ENCODE measurements around the gene ELL.
A peak's percentile ranks its signal among the peaks of the same experiment; 100 is the strongest.
"Not testable (repeated sequence)": the region's sequence is repeated elsewhere in the genome, so short reads cannot be mapped to it uniquely, and the experiment has no call there.

ELL gene

GRCh38 chr19:18541258-18541991 lies 19.6 kb upstream of the ELL start:
- no peak for FAIRE-seq
- TF ChIP-seq POLR2A (IDR thresholded peaks at IDR 0.05; ENCODE audit: low read depth, low read length): no peak
- DNase-seq (ENCODE audit: insufficient read length, low spot score): no peak

- FAIRE-seq; DNase-seq (ENCODE audit: insufficient read length, low spot score): not testable (repeated sequence)
Measured at GRCh38 chr19:18540200-18540599, 18.3 kb upstream of the ELL start.

- no peak for TF ChIP-seq POLR2A (IDR thresholded peaks at IDR 0.05; ENCODE audit: low read depth, low read length)
- no peak for DNase-seq (ENCODE audit: insufficient read length, low spot score)
- no peak for FAIRE-seq
Measured at GRCh38 chr19:18539372-18539771, 17.5 kb upstream of the ELL start.

GRCh38 chr19:18538115-18538514 lies 16.2 kb upstream of the ELL start:
- TF ChIP-seq POLR2A (IDR thresholded peaks at IDR 0.05; ENCODE audit: low read depth, low read length): no peak
- FAIRE-seq (no peak), DNase-seq (ENCODE audit: insufficient read length, low spot score) (no peak)

- no peak for TF ChIP-seq POLR2A (IDR thresholded peaks at IDR 0.05; ENCODE audit: low read depth, low read length)
- FAIRE-seq (no peak), DNase-seq (ENCODE audit: insufficient read length, low spot score) (no peak)
Measured at GRCh38 chr19:18537431-18537830, 15.6 kb upstream of the ELL start.

GRCh38 chr19:18536475-18536874 lies 14.6 kb upstream of the ELL start:
- TF ChIP-seq POLR2A (IDR thresholded peaks at IDR 0.05; ENCODE audit: low read depth, low read length): no peak
- FAIRE-seq: no peak
- DNase-seq (ENCODE audit: insufficient read length, low spot score): no peak

- no peak for TF ChIP-seq POLR2A (IDR thresholded peaks at IDR 0.05; ENCODE audit: low read depth, low read length)
- FAIRE-seq: no peak
- DNase-seq (ENCODE audit: insufficient read length, low spot score): no peak
Measured at GRCh38 chr19:18533058-18533457, 11.2 kb upstream of the ELL start.

GRCh38 chr19:18532168-18532890 lies 10.5 kb upstream of the ELL start:
- DNase-seq (ENCODE audit: insufficient read length, low spot score): no peak
- FAIRE-seq: no peak
- TF ChIP-seq POLR2A (IDR thresholded peaks at IDR 0.05; ENCODE audit: low read depth, low read length): no peak

GRCh38 chr19:18531485-18531884 lies 9.6 kb upstream of the ELL start:
- TF ChIP-seq POLR2A (IDR thresholded peaks at IDR 0.05; ENCODE audit: low read depth, low read length): no peak
- DNase-seq (ENCODE audit: insufficient read length, low spot score): no peak
- FAIRE-seq: no peak

GRCh38 chr19:18529782-18530181 lies 7.9 kb upstream of the ELL start:
- no peak for TF ChIP-seq POLR2A (IDR thresholded peaks at IDR 0.05; ENCODE audit: low read depth, low read length)
- FAIRE-seq: no peak
- no peak for DNase-seq (ENCODE audit: insufficient read length, low spot score)

GRCh38 chr19:18526316-18526715 lies 4.4 kb upstream of the ELL start:
- FAIRE-seq (no peak), DNase-seq (ENCODE audit: insufficient read length, low spot score) (no peak)
- no peak for TF ChIP-seq POLR2A (IDR thresholded peaks at IDR 0.05; ENCODE audit: low read depth, low read length)

- no peak for FAIRE-seq
- no peak for TF ChIP-seq POLR2A (IDR thresholded peaks at IDR 0.05; ENCODE audit: low read depth, low read length)
- no peak for DNase-seq (ENCODE audit: insufficient read length, low spot score)
Measured at GRCh38 chr19:18523841-18524240, 2.0 kb upstream of the ELL start.

GRCh38 chr19:18522862-18523440 lies 1.1 kb upstream of the ELL start:
- not testable (repeated sequence) for DNase-seq (ENCODE audit: insufficient read length, low spot score); FAIRE-seq

GRCh38 chr19:18522124-18522861 lies 423 bp upstream of the ELL start:
- FAIRE-seq (peak; percentile 67), DNase-seq (ENCODE audit: insufficient read length, low spot score) (peak; percentile 87)
- TF ChIP-seq POLR2A (IDR thresholded peaks at IDR 0.05; ENCODE audit: low read depth, low read length): peak; percentile 58

All from H54 (cell line).